Left colon (tissue), 2 donors: ENCODE results near the gene OCLN. TPM values are rescaled to one million over a fixed set of nuclear protein-coding genes. Genes with fewer than 3 reads are reported as not detected.
"Not testable (repeated sequence)": the region's sequence is repeated elsewhere in the genome, so short reads cannot be mapped to it uniquely, and the experiment has no call there.

ENCODE experiments used
- ATAC-seq: fragments of 200-7000 bp; cut with Tn5 transposase; one replicate; pipeline ENCODE4 v1.9.1; 2020; ENCODE audit warnings: mild to moderate bottlenecking, moderate library complexity
- DNase-seq, 2 donors: peaks; one replicate each; pipeline ENCODE4 v3.0.0-alpha.2; 2020
- intact Hi-C, 2 donors: fragments of 100-400 bp; cut with DNase I in 1 of 2; cut with micrococcal nuclease in 1 of 2; formaldehyde crosslinking; loops; one replicate each; pipeline versions ENCODE4 v1.11.2 to v1.14.0; 2022; cut with DNase I, micrococcal nuclease
- total RNA-seq, 2 donors: library from RNA; stranded (reverse); fragmentation: NEBNext Ultra II Directional; extraction: Animal tissue kit (Norgen Biotek cat#: 25700); gene quantifications; one replicate each; pipeline ENCODE4 v1.2.1, GENCODE V29; 2021
- donor health status: DM: no; HTN: no; CAD: no.
- donor health status: DM: yes; HTN: yes; CAD: no.

OCLN gene
- total RNA-seq, 2 donors from 2014 or later, result 127 to 129 TPM

- ATAC-seq, DNase-seq, intact Hi-C loops: not testable (repeated sequence)
Observed at GRCh38 chr5:69583356-69583755, 90.8 kb downstream of the OCLN start.

GRCh38 chr5:69596114-69596840 lies 103.7 kb downstream of the OCLN start:
- DNase-seq, intact Hi-C loops, ATAC-seq: not testable (repeated sequence)

- intact Hi-C loops, DNase-seq, ATAC-seq: not testable (repeated sequence)
Observed at GRCh38 chr5:69601947-69602346, 109.4 kb downstream of the OCLN start.

- intact Hi-C loops, DNase-seq, ATAC-seq: not testable (repeated sequence)
Observed at GRCh38 chr5:69606839-69607238, 114.2 kb downstream of the OCLN start.

Other genes with a start within 250 kb of the OCLN start
- 10 to 100 TPM; 20.3 to 26.3 TPM for gene CCDC125, start 160.0 kb upstream of the OCLN start, total RNA-seq
- gene AK6, start 123.3 kb upstream of the OCLN start, total RNA-seq, result 10 to 100 TPM; 26.3 to 33.2 TPM
- gene TAF9, start 123.3 kb upstream of the OCLN start, total RNA-seq, result 10 to 100 TPM; 38.4 to 53.9 TPM
- 10 to 100 TPM; 17.2 to 17.8 TPM for gene RAD17, start 123.0 kb upstream of the OCLN start, total RNA-seq
- gene MARVELD2, start 77.7 kb upstream of the OCLN start, total RNA-seq, result 10 to 100 TPM; 56.0 to 56.6 TPM
- gene GTF2H2C, start 67.4 kb downstream of the OCLN start, total RNA-seq, result 10 to 100 TPM; 20.3 to 24.8 TPM